ENCODE data around the gene ARHGAP21. TPM values are rescaled to one million over a fixed set of nuclear protein-coding genes. Genes with fewer than 3 reads are reported as not detected.

Gene ARHGAP21
- total RNA-seq, 1 experiment from 2014 or later = 55.4 TPM

GRCh38 chr10:24700948-24701347, 22.7 kb downstream of the ARHGAP21 start:
- in situ Hi-C loops (cut with HindIII; ENCODE audit: low pct_unique_long_range_greater_than_20kb, low sequenced_read_pairs) = no loop called here
- no peak for DNase-seq (ENCODE audit: low read depth, low spot score)

- in situ Hi-C loops (cut with HindIII; ENCODE audit: low pct_unique_long_range_greater_than_20kb, low sequenced_read_pairs) = no loop called here
- DNase-seq (ENCODE audit: low read depth, low spot score) = no peak
Measured at GRCh38 chr10:24698270-24698669, 25.4 kb downstream of the ARHGAP21 start.

GRCh38 chr10:24697080-24697479, 26.6 kb downstream of the ARHGAP21 start:
- DNase-seq (ENCODE audit: low read depth, low spot score) = no peak
- in situ Hi-C loops (cut with HindIII; ENCODE audit: low pct_unique_long_range_greater_than_20kb, low sequenced_read_pairs) = no loop called here

GRCh38 chr10:24695452-24695851, 28.2 kb downstream of the ARHGAP21 start:
- no peak for DNase-seq (ENCODE audit: low read depth, low spot score)
- in situ Hi-C loops (cut with HindIII; ENCODE audit: low pct_unique_long_range_greater_than_20kb, low sequenced_read_pairs) = no loop called here

GRCh38 chr10:24694086-24694485, 29.6 kb downstream of the ARHGAP21 start:
- no peak for DNase-seq (ENCODE audit: low read depth, low spot score)
- in situ Hi-C loops (cut with HindIII; ENCODE audit: low pct_unique_long_range_greater_than_20kb, low sequenced_read_pairs) = no loop called here

- in situ Hi-C loops (cut with HindIII; ENCODE audit: low pct_unique_long_range_greater_than_20kb, low sequenced_read_pairs) = no loop called here
- DNase-seq (ENCODE audit: low read depth, low spot score) = no peak
Measured at GRCh38 chr10:24690961-24691512, 32.6 kb downstream of the ARHGAP21 start.

- no peak for DNase-seq (ENCODE audit: low read depth, low spot score)
- in situ Hi-C loops (cut with HindIII; ENCODE audit: low pct_unique_long_range_greater_than_20kb, low sequenced_read_pairs) = no loop called here
Measured at GRCh38 chr10:24685958-24686540, 37.6 kb downstream of the ARHGAP21 start.

- in situ Hi-C loops (cut with HindIII; ENCODE audit: low pct_unique_long_range_greater_than_20kb, low sequenced_read_pairs) = no loop called here
- no peak for DNase-seq (ENCODE audit: low read depth, low spot score)
Measured at GRCh38 chr10:24683554-24683953, 40.1 kb downstream of the ARHGAP21 start.

GRCh38 chr10:24681572-24682088, 42.1 kb downstream of the ARHGAP21 start:
- in situ Hi-C loops (cut with HindIII; ENCODE audit: low pct_unique_long_range_greater_than_20kb, low sequenced_read_pairs) = no loop called here

GRCh38 chr10:24680647-24681524, 42.8 kb downstream of the ARHGAP21 start:
- in situ Hi-C loops (cut with HindIII; ENCODE audit: low pct_unique_long_range_greater_than_20kb, low sequenced_read_pairs) = no loop called here
- no peak for DNase-seq (ENCODE audit: low read depth, low spot score)

More at GRCh38 chr10:24681572-24682088, 42.1 kb downstream of the ARHGAP21 start:
- DNase-seq (ENCODE audit: low read depth, low spot score) = peak; percentile 2

- in situ Hi-C loops (cut with HindIII; ENCODE audit: low pct_unique_long_range_greater_than_20kb, low sequenced_read_pairs) = no loop called here
- DNase-seq (ENCODE audit: low read depth, low spot score) = no peak
Measured at GRCh38 chr10:24678757-24679156, 44.9 kb downstream of the ARHGAP21 start.

GRCh38 chr10:24674892-24675632, 48.6 kb downstream of the ARHGAP21 start:
- DNase-seq (ENCODE audit: low read depth, low spot score) = no peak
- in situ Hi-C loops (cut with HindIII; ENCODE audit: low pct_unique_long_range_greater_than_20kb, low sequenced_read_pairs) = no loop called here

GRCh38 chr10:24670964-24671670, 52.6 kb downstream of the ARHGAP21 start:
- in situ Hi-C loops (cut with HindIII; ENCODE audit: low pct_unique_long_range_greater_than_20kb, low sequenced_read_pairs) = no loop called here

GRCh38 chr10:24669285-24669852, 54.3 kb downstream of the ARHGAP21 start:
- in situ Hi-C loops (cut with HindIII; ENCODE audit: low pct_unique_long_range_greater_than_20kb, low sequenced_read_pairs) = no loop called here
- no peak for DNase-seq (ENCODE audit: low read depth, low spot score)

More at GRCh38 chr10:24670964-24671670, 52.6 kb downstream of the ARHGAP21 start:
- DNase-seq (ENCODE audit: low read depth, low spot score) = no peak

- DNase-seq (ENCODE audit: low read depth, low spot score) = no peak
- in situ Hi-C loops (cut with HindIII; ENCODE audit: low pct_unique_long_range_greater_than_20kb, low sequenced_read_pairs) = no loop called here
Measured at GRCh38 chr10:24668247-24668646, 55.4 kb downstream of the ARHGAP21 start.

- no peak for DNase-seq (ENCODE audit: low read depth, low spot score)
- in situ Hi-C loops (cut with HindIII; ENCODE audit: low pct_unique_long_range_greater_than_20kb, low sequenced_read_pairs) = no loop called here
Measured at GRCh38 chr10:24664991-24665390, 58.7 kb downstream of the ARHGAP21 start.

GRCh38 chr10:24661376-24661775, 62.3 kb downstream of the ARHGAP21 start:
- no peak for DNase-seq (ENCODE audit: low read depth, low spot score)
- in situ Hi-C loops (cut with HindIII; ENCODE audit: low pct_unique_long_range_greater_than_20kb, low sequenced_read_pairs) = no loop called here
